Immature natural killer cell (primary cell): Measurements from ENCODE around the gene NEK1. TPM values are rescaled to one million over a fixed set of nuclear protein-coding genes. Genes with fewer than 3 reads are reported as not detected.

ENCODE experiments used
- DNase-seq, 3 donors: peaks; one replicate each; pipeline ENCODE4 v3.0.0; 2022; ENCODE audit warnings: mixed read lengths in 1 of 3
- H3K27ac Mint-ChIP-seq, 6 donors: one replicate each; pipeline ENCODE4 v1.8.0; 2020; ENCODE audit warnings: mixed read lengths in 6 of 6, mild to moderate bottlenecking in 5 of 6, inconsistent platforms in 4 of 6, moderate library complexity in 3 of 6
- H3K27me3 Mint-ChIP-seq, 3 donors: one replicate each; pipeline ENCODE4 v1.8.0; 2020 to 2021; ENCODE audit warnings: low read depth in 3 of 3, mild to moderate bottlenecking in 3 of 3, mixed read lengths in 3 of 3, moderate library complexity in 3 of 3, inconsistent platforms in 1 of 3
- H3K36me3 Mint-ChIP-seq, 3 donors: one replicate each; pipeline ENCODE4 v1.8.0; 2020; ENCODE audit warnings: mixed read lengths in 3 of 3, inconsistent platforms in 2 of 3, mild to moderate bottlenecking in 2 of 3
- H3K4me1 Mint-ChIP-seq, 2 donors: one replicate each; pipeline ENCODE4 v1.8.0; 2020; ENCODE audit warnings: inconsistent platforms in 2 of 2, mild to moderate bottlenecking in 2 of 2, mixed read lengths in 2 of 2, moderate library complexity in 1 of 2
- H3K4me3 Mint-ChIP-seq, 5 donors: one replicate each; pipeline ENCODE4 v1.8.0; 2020; ENCODE audit warnings: mild to moderate bottlenecking in 5 of 5, mixed read lengths in 5 of 5, inconsistent platforms in 3 of 5, moderate library complexity in 3 of 5
- H3K9me3 Mint-ChIP-seq, 6 donors: one replicate each; pipeline ENCODE4 v1.8.0; 2020; ENCODE audit warnings: mild to moderate bottlenecking in 6 of 6, mixed read lengths in 6 of 6, inconsistent platforms in 4 of 6, moderate library complexity in 3 of 6
- polyA plus RNA-seq, 3 donors: library from polyadenylated mRNA; unstranded; fragments of 300-500 nt; fragmentation: Illumina TruSeq; gene quantifications; one replicate each; pipeline ENCODE4 v1.2.3, GENCODE V29; 2021

The NEK1 gene, protein sequence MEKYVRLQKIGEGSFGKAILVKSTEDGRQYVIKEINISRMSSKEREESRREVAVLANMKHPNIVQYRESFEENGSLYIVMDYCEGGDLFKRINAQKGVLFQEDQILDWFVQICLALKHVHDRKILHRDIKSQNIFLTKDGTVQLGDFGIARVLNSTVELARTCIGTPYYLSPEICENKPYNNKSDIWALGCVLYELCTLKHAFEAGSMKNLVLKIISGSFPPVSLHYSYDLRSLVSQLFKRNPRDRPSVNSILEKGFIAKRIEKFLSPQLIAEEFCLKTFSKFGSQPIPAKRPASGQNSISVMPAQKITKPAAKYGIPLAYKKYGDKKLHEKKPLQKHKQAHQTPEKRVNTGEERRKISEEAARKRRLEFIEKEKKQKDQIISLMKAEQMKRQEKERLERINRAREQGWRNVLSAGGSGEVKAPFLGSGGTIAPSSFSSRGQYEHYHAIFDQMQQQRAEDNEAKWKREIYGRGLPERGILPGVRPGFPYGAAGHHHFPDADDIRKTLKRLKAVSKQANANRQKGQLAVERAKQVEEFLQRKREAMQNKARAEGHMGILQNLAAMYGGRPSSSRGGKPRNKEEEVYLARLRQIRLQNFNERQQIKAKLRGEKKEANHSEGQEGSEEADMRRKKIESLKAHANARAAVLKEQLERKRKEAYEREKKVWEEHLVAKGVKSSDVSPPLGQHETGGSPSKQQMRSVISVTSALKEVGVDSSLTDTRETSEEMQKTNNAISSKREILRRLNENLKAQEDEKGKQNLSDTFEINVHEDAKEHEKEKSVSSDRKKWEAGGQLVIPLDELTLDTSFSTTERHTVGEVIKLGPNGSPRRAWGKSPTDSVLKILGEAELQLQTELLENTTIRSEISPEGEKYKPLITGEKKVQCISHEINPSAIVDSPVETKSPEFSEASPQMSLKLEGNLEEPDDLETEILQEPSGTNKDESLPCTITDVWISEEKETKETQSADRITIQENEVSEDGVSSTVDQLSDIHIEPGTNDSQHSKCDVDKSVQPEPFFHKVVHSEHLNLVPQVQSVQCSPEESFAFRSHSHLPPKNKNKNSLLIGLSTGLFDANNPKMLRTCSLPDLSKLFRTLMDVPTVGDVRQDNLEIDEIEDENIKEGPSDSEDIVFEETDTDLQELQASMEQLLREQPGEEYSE (N-terminal part only)
- 10 to 100 TPM in 1 of 3 donors, 1 to 10 TPM in 2; 2.5 to 12.8 (median 5.8) TPM for polyA plus RNA-seq

DNA sequence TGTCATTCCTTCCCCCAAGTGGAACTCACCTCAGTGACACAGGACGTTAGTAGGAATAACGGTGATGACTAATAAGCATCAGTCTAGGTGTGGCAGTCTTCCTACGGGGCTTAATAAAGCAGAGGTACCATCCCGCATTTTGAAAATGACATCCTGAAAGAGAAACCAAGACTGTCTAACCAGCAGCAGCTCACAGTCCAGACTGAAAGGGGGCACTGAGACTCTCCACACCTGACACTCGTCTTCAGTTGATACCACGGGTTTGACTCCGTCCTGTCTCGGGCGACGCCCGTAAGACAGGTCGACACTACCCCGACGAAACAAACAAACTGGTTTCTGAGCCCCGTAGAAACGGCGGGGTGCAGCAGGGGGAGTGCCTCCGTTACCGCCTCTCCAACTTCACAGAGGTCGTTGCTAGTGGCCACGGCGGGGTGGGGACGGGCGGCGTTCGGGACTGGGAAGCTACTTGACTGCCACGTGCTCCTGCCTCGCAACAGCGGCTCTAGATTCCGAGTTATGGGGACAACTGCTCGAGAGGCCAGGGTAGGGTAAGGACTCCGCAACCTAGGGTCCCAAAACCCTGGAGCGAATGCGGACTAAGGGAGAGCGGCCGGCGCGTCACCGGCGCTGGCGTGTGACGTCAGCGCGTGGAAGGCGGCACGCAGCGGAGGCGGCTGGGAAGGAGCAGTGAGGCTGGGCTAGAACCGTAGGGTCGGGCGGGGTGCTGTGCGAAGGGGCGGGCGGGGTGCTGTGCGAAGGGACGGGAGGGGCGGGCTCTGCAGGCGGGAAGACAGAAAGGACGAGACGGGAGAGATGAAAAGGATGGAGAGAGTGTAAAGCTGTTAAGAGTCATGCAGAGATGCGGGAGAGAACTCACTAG is at the start of gene NEK1:
TSS of gene NEK1 (minus strand) at position 593 of the 880 bp plus-strand sequence. CDS start 9,953 bp downstream, outside the sequence.
- no peaks in the 10 kb centered on the region for H3K9me3 Mint-ChIP-seq
- peak within 1 kb of the TSS; percentile 96 to 100 (median 100) for H3K27ac Mint-ChIP-seq

DNA sequence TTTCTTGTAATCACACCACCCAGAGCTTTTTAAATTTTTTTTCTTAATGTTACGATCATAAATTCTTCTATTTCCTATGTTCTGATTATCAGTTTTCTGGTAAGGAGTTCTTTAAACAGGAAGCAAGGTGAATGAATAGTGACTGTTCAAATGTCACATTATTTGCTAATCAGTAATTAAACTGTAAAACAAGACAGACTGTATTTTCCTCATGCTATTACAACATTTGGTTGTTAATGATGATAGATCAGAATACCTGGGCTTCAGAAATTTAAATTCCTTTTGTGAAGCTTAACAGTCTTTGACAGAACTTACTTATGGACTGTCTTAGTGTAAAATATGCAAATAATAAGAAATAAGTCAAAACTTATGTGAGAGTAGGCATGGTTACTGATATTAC is 49.4 kb upstream of the NEK1 start:
- peak overlapping the region in 1 of 6 donors; percentile 35 for H3K27ac Mint-ChIP-seq
- DNase-seq: no peak
- no peaks in the 10 kb centered on the region for H3K9me3 Mint-ChIP-seq
- H3K4me3 Mint-ChIP-seq: no peak overlapping the region
- peaks cover 22 to 34% of the 10 kb centered on the region in 2 donors for H3K4me1 Mint-ChIP-seq
- peaks cover 4 to 8% (median 7%) of the 10 kb centered on the region in 3 donors for H3K36me3 Mint-ChIP-seq
- H3K27me3 Mint-ChIP-seq: no peaks in the 10 kb centered on the region

More for the DNA sequence above, at the start of gene NEK1:
- H3K36me3 Mint-ChIP-seq: peaks cover 0 to under 1% (median 0%) of the 10 kb centered on the region in 3 donors
- H3K4me3 Mint-ChIP-seq: peak within 1 kb of the TSS; percentile 91 to 99 (median 95)
- peaks cover 6 to 10% (median 8%) of the 10 kb centered on the region in 3 donors for H3K27me3 Mint-ChIP-seq
- peaks cover 28 to 39% of the 10 kb centered on the region in 2 donors for H3K4me1 Mint-ChIP-seq
- DNase-seq: peak; percentile 87 to 89 (median 89)

DNA sequence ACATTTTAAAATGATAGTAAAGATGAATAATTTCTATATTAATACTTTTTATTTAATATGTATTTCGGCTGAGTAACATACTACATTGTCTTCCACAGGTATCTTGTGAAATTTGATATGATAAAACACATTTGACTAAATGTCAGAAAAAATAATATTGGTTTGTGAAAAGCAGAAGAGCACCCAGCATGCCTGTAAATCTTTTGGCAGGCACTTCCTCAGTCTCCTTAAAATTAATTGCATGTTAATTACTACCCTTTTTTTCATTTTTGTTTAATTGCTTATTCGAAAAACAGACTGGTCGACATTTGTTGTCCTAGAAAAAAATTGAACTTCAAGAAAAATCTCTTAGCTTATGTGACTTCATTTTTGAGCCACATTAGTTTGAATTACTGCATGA is 48.5 kb upstream of the NEK1 start:
- no peak for DNase-seq
- H3K4me1 Mint-ChIP-seq: peaks cover 22 to 38% of the 10 kb centered on the region in 2 donors
- no peaks in the 10 kb centered on the region for H3K27me3 Mint-ChIP-seq
- H3K4me3 Mint-ChIP-seq: no peak overlapping the region
- peak overlapping the region in 3 of 6 donors; percentile 65 to 88 (median 83) for H3K27ac Mint-ChIP-seq
- no peaks in the 10 kb centered on the region for H3K36me3 Mint-ChIP-seq
- no peaks in the 10 kb centered on the region for H3K9me3 Mint-ChIP-seq

DNA sequence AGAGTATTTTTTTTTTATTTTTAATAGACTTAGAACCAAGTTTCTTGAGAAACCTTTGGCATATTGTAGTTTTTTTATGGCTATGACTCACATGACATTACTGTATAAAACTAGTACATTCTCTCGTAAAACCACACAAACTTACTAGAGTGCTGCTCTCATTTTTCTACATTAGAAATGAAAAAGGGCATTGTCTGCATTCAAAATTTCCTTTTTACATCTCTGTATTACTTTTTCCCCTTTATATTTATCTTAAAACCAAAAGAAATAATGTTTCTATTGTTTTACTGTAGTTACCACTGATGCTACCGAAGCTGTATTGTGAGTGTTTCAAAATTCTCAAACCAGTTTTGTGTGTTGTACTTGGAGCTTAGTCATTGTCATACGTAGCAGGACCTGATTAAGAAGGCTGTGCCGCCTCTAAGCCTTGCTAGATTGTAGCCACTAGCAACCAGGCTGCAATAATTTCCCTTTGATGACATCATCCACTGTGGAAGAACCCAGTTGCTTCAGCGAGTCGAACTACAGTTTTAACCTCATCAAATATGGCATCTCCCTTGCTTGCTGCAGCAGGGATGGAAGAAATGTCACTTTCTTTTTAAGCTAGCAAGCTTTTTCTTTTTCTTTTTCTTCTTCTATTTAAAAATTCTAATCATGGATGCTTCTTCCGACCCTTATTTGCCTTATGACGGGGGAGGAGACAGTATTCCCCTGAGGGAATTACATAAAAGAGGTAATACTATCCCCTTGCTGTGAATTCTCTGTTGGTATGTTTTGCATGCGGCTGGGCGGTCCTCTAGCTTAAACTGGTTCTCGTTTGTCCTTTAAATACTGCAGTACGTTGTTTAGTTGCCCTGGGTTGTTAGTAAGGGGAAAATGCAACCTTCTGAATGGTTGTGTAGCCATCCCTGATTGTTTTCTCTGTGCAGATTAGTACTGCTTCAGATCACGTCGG is 47.6 kb upstream of the NEK1 start:
- Mint-ChIP-seq H3K27me3 (peaks cover 0 to 2% (median 0%) of the 10 kb centered on the region in 3 donors), H3K36me3 (peaks cover 0 to 3% (median 0%) of the 10 kb centered on the region in 3 donors), H3K27ac (peak overlapping the region; percentile 83 to 92 (median 90)), H3K4me1 (peaks cover 16 to 32% of the 10 kb centered on the region in 2 donors), H3K9me3 (no peaks in the 10 kb centered on the region), H3K4me3 (peak overlapping the region; percentile 61 to 73 (median 72))
- DNase-seq: peak; percentile 67 to 69 (median 68)

DNA sequence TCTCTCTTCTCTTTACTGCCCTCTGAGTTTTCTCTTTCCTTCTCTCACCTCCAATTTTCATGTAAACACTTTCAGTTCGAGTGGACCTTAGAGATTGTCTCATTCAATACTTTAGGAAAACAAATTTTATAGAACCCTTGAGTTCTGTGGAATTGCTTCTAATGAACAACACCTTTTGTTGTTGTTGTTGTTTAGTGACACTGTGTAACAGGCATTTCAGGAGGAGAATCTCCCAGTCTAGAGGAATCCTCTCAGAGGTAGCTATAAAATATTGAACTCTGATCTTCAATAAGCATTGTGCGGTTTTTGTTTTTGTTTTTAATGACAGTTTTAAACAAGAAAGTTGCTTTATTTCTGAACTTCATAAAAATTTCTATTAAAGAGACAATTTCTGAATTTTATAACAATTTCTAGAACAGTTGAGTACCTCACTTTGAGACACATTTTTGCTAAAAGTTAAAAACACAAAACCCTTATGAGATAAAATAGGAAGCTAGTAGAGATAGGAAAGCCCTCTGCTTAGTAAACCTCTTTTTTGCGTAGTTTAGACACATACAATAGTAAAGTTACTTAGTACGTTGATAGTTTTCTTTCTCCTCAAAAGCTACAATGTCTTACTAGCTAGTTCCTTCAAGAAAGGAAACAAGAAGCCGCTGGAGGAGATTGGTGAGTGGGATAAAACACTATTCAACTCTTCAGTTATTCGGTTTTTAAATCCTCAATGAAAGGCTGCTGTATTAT is 46.8 kb upstream of the NEK1 start:
- Mint-ChIP-seq H3K36me3 (peaks cover 0 to 3% (median 0%) of the 10 kb centered on the region in 3 donors), H3K4me1 (peaks cover 13 to 23% of the 10 kb centered on the region in 2 donors), H3K4me3 (no peak overlapping the region), H3K9me3 (no peaks in the 10 kb centered on the region), H3K27me3 (peaks cover 0 to 2% (median 0%) of the 10 kb centered on the region in 3 donors), H3K27ac (peak overlapping the region in 4 of 6 donors; percentile 34 to 92 (median 89))
- no peak for DNase-seq

- no peak overlapping the region for H3K27ac Mint-ChIP-seq
- no peak overlapping the region for H3K4me3 Mint-ChIP-seq
- no peak for DNase-seq
- H3K27me3 Mint-ChIP-seq: peaks cover 0 to 2% (median 0%) of the 10 kb centered on the region in 3 donors
- peaks cover 11 to 18% of the 10 kb centered on the region in 2 donors for H3K4me1 Mint-ChIP-seq
- peaks cover 0 to 3% (median 0%) of the 10 kb centered on the region in 3 donors for H3K36me3 Mint-ChIP-seq
- no peaks in the 10 kb centered on the region for H3K9me3 Mint-ChIP-seq
Observed at GRCh38 chr4:169658196-169658595, 45.8 kb upstream of the NEK1 start.

- Mint-ChIP-seq H3K9me3 (no peaks in the 10 kb centered on the region), H3K27me3 (peaks cover 0 to 2% (median 0%) of the 10 kb centered on the region in 3 donors), H3K4me1 (peaks cover 12 to 18% of the 10 kb centered on the region in 2 donors), H3K27ac (no peak overlapping the region), H3K36me3 (peaks cover 0 to 3% (median 0%) of the 10 kb centered on the region in 3 donors), H3K4me3 (no peak overlapping the region)
- no peak for DNase-seq
Observed at GRCh38 chr4:169657470-169658107, 45.2 kb upstream of the NEK1 start.

- no peak overlapping the region for H3K27ac Mint-ChIP-seq
- peaks cover 0 to 3% (median 0%) of the 10 kb centered on the region in 3 donors for H3K36me3 Mint-ChIP-seq
- no peaks in the 10 kb centered on the region for H3K9me3 Mint-ChIP-seq
- H3K27me3 Mint-ChIP-seq: peaks cover 0 to 2% (median 0%) of the 10 kb centered on the region in 3 donors
- H3K4me3 Mint-ChIP-seq: no peak overlapping the region
- DNase-seq: no peak
- H3K4me1 Mint-ChIP-seq: peaks cover 10 to 24% of the 10 kb centered on the region in 2 donors
Observed at GRCh38 chr4:169655401-169655800, 43.0 kb upstream of the NEK1 start.

DNA sequence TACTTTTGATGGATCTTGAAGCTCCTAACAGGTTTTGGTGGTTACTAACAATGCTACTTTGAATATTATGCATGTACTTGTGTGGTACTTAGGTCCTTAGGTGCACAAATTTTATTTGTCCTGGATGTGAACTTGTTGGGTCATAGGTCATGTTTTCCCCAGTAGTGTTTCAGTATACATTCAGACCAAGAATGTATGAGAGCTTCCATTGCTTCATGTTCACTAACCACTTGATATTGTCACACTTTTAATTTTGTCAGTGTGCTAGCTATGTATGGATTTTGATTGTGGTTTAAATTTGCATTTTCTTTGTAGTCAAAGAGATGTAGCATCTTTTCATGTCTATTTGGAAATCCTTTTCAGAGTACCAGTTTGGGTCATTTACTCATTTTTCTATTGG is 40.2 kb upstream of the NEK1 start:
- H3K27me3 Mint-ChIP-seq: peaks cover 0 to 2% (median 0%) of the 10 kb centered on the region in 3 donors
- peaks cover 0 to 3% (median 0%) of the 10 kb centered on the region in 3 donors for H3K36me3 Mint-ChIP-seq
- no peak overlapping the region for H3K4me3 Mint-ChIP-seq
- no peaks in the 10 kb centered on the region for H3K9me3 Mint-ChIP-seq
- H3K4me1 Mint-ChIP-seq: peaks cover 1 to 15% of the 10 kb centered on the region in 2 donors
- no peak overlapping the region for H3K27ac Mint-ChIP-seq
- no peak for DNase-seq

DNA sequence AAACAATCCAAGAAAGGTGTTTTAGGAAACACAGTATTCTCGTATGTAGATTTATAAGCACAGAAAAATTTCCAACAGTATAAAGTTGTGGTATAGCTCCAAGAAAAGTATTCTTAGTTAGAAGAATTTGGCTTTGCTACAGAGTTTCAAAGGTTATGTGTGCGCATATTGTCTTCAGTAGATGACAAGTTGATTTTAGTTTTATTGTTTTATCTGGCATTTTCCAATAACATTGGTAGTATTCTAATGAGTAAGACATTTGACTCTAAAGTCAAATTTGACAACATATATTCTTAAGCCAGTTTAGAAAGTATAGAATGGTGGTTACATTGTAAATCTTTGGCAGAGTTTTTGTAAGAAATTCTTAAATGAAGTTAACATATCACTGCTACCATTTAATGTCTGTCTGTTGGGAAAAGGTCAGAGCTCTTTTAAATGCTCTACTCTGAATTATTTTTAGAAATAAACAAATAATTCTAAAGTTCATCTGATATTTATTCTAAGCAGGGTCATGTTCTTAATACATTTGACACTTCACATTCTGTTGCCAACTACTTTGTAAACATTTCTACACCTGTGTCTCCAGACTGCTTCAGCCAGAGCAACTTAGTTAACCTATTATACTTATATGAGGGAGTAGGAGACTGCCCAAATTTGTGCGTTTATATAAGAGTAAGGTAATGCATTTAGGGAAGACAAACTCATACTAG is 38.0 kb upstream of the NEK1 start:
- Mint-ChIP-seq H3K4me1 (peaks cover 1 to 10% of the 10 kb centered on the region in 2 donors), H3K9me3 (no peaks in the 10 kb centered on the region), H3K27me3 (peaks cover 0 to 1% (median 0%) of the 10 kb centered on the region in 3 donors), H3K27ac (no peak overlapping the region), H3K36me3 (peaks cover 0 to 4% (median 0%) of the 10 kb centered on the region in 3 donors), H3K4me3 (no peak overlapping the region)
- no peak for DNase-seq
